ENCODE data around the gene LCE6A. TPM values are rescaled to one million over a fixed set of nuclear protein-coding genes. Genes with fewer than 3 reads are reported as not detected.

Gene LCE6A, protein sequence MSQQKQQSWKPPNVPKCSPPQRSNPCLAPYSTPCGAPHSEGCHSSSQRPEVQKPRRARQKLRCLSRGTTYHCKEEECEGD
- total RNA-seq, result not detected

GRCh38 chr1:152842556-152842955 lies at the start of gene LCE6A:
LCE6A (plus strand) TSS chr1:152842856; CDS start chr1:152843521, 665 bp downstream.
- H3K4me3 ChIP-seq, result no peak within 1 kb of the TSS
- H3K9me3 ChIP-seq, result no peaks in the 10 kb centered on the region
- H3K36me3 ChIP-seq, result no peaks in the 10 kb centered on the region
- TF ChIP-seq POLR2AphosphoS5 (IDR thresholded peaks at IDR 0.05) (no peak), POLR2A (IDR thresholded peaks at IDR 0.05) (no peak)
- TF ChIP-seq, protein P1, sequence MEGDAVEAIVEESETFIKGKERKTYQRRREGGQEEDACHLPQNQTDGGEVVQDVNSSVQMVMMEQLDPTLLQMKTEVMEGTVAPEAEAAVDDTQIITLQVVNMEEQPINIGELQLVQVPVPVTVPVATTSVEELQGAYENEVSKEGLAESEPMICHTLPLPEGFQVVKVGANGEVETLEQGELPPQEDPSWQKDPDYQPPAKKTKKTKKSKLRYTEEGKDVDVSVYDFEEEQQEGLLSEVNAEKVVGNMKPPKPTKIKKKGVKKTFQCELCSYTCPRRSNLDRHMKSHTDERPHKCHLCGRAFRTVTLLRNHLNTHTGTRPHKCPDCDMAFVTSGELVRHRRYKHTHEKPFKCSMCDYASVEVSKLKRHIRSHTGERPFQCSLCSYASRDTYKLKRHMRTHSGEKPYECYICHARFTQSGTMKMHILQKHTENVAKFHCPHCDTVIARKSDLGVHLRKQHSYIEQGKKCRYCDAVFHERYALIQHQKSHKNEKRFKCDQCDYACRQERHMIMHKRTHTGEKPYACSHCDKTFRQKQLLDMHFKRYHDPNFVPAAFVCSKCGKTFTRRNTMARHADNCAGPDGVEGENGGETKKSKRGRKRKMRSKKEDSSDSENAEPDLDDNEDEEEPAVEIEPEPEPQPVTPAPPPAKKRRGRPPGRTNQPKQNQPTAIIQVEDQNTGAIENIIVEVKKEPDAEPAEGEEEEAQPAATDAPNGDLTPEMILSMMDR (IDR thresholded peaks at IDR 0.05), result no peak
- intact Hi-C loops (cut with DNase I), result no loop called here
- no peaks in the 10 kb centered on the region for H3K27me3 ChIP-seq (replicated peaks; ENCODE audit: insufficient read depth)
- DNase-seq (ENCODE audit: low spot score), result no peak
- 89% methylated on average over 3 of the region's 3 CpGs for WGBS
- H3K27ac ChIP-seq, result no peak within 1 kb of the TSS
- H3K4me1 ChIP-seq (replicated peaks), result no peaks in the 10 kb centered on the region

- no peak for DNase-seq (ENCODE audit: low spot score)
- TF ChIP-seq POLR2AphosphoS5 (IDR thresholded peaks at IDR 0.05) (no peak), POLR2A (IDR thresholded peaks at IDR 0.05) (no peak)
- TF ChIP-seq, protein P1 (IDR thresholded peaks at IDR 0.05), result no peak
- intact Hi-C loops (cut with DNase I), result no loop called here
- no peaks in the 10 kb centered on the region for H3K4me1 ChIP-seq (replicated peaks)
- H3K4me3 ChIP-seq, result no peak overlapping the region
- H3K27me3 ChIP-seq (replicated peaks; ENCODE audit: insufficient read depth), result no peaks in the 10 kb centered on the region
- no peaks in the 10 kb centered on the region for H3K9me3 ChIP-seq
- no peak overlapping the region for H3K27ac ChIP-seq
- H3K36me3 ChIP-seq, result no peaks in the 10 kb centered on the region
- 40% methylated on average over 4 of the region's 4 CpGs for WGBS
These were observed 47.0 kb upstream of the LCE6A start for GRCh38 chr1:152795686-152796085.

GRCh38 chr1:152796421-152796820 lies 46.2 kb upstream of the LCE6A start, which contains the start of gene LCE1D:
LCE1D (plus strand) TSS chr1:152796721; CDS start chr1:152797795, 1,074 bp downstream.
- Histone ChIP-seq H3K36me3 (no peaks in the 10 kb centered on the region), H3K27ac (no peak within 1 kb of the TSS), H3K9me3 (no peaks in the 10 kb centered on the region), H3K27me3 (replicated peaks; ENCODE audit: insufficient read depth) (no peaks in the 10 kb centered on the region), H3K4me3 (no peak within 1 kb of the TSS), H3K4me1 (replicated peaks) (no peaks in the 10 kb centered on the region)
- no peak for TF ChIP-seq POLR2A (IDR thresholded peaks at IDR 0.05)
- TF ChIP-seq, protein P1 (IDR thresholded peaks at IDR 0.05), result no peak
- no peak for TF ChIP-seq POLR2AphosphoS5 (IDR thresholded peaks at IDR 0.05)
- 60% methylated on average over 1 of the region's 3 CpGs for WGBS
- no peak for DNase-seq (ENCODE audit: low spot score)
- intact Hi-C loops (cut with DNase I), result no loop called here

DNA sequence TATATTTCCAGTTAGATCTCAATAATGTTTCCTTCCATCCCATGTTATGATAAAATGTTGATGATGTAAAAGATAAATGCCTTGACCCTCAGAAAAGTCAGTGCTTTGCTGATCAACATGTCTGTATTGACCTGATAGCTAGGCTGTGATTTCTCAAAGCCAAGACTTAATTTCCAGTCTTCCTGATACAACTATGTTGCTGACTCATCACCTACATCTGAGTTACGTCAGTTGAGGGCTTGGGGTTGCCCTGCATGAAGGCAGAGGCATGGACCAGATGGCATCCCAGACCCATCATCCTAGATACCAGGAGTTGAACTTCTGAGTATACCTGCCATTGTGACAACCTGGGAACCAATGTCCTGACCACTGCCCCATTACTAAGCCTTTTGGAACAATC lies 41.3 kb upstream of the LCE6A start:
- TF ChIP-seq, protein P1 (IDR thresholded peaks at IDR 0.05), result no peak
- TF ChIP-seq POLR2AphosphoS5 (IDR thresholded peaks at IDR 0.05) (no peak), POLR2A (IDR thresholded peaks at IDR 0.05) (no peak)
- Histone ChIP-seq H3K4me1 (replicated peaks) (no peaks in the 10 kb centered on the region), H3K36me3 (no peaks in the 10 kb centered on the region), H3K9me3 (no peaks in the 10 kb centered on the region), H3K4me3 (no peak overlapping the region), H3K27ac (no peak overlapping the region), H3K27me3 (replicated peaks; ENCODE audit: insufficient read depth) (no peaks in the 10 kb centered on the region)
- intact Hi-C loops (cut with DNase I), result no loop called here
- DNase-seq (ENCODE audit: low spot score), result no peak
- WGBS, result 83% methylated on average over 1 of the region's 1 CpG

DNA sequence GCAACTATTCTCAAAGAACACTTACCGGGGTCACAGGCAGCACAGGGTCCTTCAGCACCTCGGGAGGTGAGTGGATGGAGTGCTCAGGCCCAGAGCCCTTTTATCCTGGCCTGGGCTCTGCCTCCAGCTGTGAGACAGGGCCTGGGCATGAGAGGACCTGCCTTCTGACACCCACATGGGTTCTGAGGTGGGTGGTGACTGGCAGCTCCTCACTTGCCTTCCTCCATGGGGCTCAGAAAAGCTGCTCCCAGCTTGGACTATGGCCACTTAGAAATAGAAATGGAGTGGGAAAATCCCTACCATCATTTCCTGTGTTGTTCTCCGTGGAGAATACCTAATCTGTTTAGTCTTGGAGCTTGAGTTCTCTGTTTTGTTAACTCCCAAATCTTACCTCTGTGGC lies 36.1 kb upstream of the LCE6A start, which contains the start of gene LCE1C:
Gene LCE1C, minus strand, starts transcription at position 76 of the 400 bp plus-strand sequence. CDS start 1,173 bp downstream, outside the sequence.
- H3K36me3 ChIP-seq, result no peaks in the 10 kb centered on the region
- no peak for TF ChIP-seq POLR2AphosphoS5 (IDR thresholded peaks at IDR 0.05)
- no peak for TF ChIP-seq POLR2A (IDR thresholded peaks at IDR 0.05)
- TF ChIP-seq, protein P1 (IDR thresholded peaks at IDR 0.05), result no peak
- 52% methylated on average over 3 of the region's 3 CpGs for WGBS
- H3K4me3 ChIP-seq, result no peak within 1 kb of the TSS
- no peaks in the 10 kb centered on the region for H3K9me3 ChIP-seq
- no peaks in the 10 kb centered on the region for H3K4me1 ChIP-seq (replicated peaks)
- intact Hi-C loops (cut with DNase I), result no loop called here
- H3K27me3 ChIP-seq (replicated peaks; ENCODE audit: insufficient read depth), result no peaks in the 10 kb centered on the region
- H3K27ac ChIP-seq, result no peak within 1 kb of the TSS
- no peak for DNase-seq (ENCODE audit: low spot score)

Data from prostate gland (tissue), 2 donors.